SK-N-MC (cell line): ENCODE data around the gene FSCN2.

ENCODE experiments used
- DNase-seq: peaks from one replicate; pipeline ENCODE4 v3.0.0-alpha.2; 2011; ENCODE audit warnings: low read depth, low spot score
- H3K27ac ChIP-seq: fragments of 200-600 bp; sonication (generic); 2 replicates; pipeline ENCODE4 v1.5.1; 2016; ENCODE audit warnings: mixed run types
- H3K36me3 ChIP-seq: fragments of 200-600 bp; sonication (generic); 2 replicates; pipeline ENCODE4 v1.6.1; 2017; ENCODE audit warnings: antibody characterized with exemption, low read length, mixed read lengths; ENCODE audit not compliant: insufficient read depth
- H3K4me3 ChIP-seq: fragments of 200-600 bp; sonication (generic); 2 replicates; pipeline ENCODE4 v1.5.1; 2016
- H3K9ac ChIP-seq: fragments of 200-600 bp; sonication (generic); 2 replicates; pipeline ENCODE4 v1.8.0; 2017; ENCODE audit warnings: mixed run types, mixed read lengths; ENCODE audit not compliant: insufficient read length
- H3K9me3 ChIP-seq: fragments of 200-600 bp; sonication (generic); 2 replicates; pipeline ENCODE4 v1.6.1; 2017; ENCODE audit warnings: low read depth, mild to moderate bottlenecking, antibody characterized with exemption, low read length, moderate library complexity, mixed read lengths
- EZH2 ChIP-seq: fragments of 200-600 bp; sonication (generic); IDR thresholded peaks from one replicate; pipeline ENCODE4 v1.6.1; 2017; ENCODE audit warnings: antibody characterized with exemption
- FOXP2 ChIP-seq: optimal IDR thresholded peaks from 2 replicates; pipeline ENCODE3; 2011; ENCODE audit warnings: mild to moderate bottlenecking, moderate library complexity; ENCODE audit not compliant: insufficient read depth; ENCODE audit errors: extremely low read length, control extremely low read depth
- POLR2AphosphoS5 ChIP-seq: IDR thresholded peaks from 2 replicates; pipeline ENCODE4 v1.6.1; 2012; ENCODE audit warnings: mild to moderate bottlenecking, low read depth, low read length, borderline replicate concordance

The FSCN2 gene

DNA sequence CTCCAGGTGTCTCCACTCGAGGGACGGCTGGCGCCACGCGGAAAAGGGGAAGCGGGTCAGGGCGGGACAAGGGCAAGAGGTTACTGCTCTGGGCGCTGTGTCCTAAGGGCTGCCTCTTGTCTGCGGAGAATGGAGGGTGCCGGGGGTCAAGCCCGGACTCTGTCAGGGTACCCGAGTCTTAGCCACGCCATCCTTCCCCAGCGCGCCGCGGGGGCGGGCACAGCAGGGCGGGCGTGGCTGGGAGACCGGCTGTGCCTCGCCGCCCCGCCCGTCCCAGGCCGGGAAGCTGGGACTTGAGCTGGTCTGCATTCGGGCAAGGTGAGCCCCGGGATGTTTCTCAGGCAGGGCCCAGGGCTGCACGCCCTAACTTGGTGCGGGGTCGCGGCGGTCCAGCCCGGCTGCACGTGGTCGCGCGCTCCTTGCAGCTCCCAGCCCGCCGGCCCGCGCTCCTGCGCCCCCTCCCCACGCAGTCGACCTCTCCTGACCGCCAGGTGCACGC, 9.3 kb upstream of the FSCN2 start:
- H3K36me3 ChIP-seq = no peaks in the 10 kb centered on the region
- DNase-seq = no peak
- H3K9ac ChIP-seq = no peak overlapping the region
- no peaks in the 10 kb centered on the region for H3K9me3 ChIP-seq
- no peak overlapping the region for H3K27ac ChIP-seq
- H3K4me3 ChIP-seq = no peak overlapping the region
- TF ChIP-seq FOXP2 (no peak), POLR2AphosphoS5 (no peak), EZH2 (no peak)

DNA sequence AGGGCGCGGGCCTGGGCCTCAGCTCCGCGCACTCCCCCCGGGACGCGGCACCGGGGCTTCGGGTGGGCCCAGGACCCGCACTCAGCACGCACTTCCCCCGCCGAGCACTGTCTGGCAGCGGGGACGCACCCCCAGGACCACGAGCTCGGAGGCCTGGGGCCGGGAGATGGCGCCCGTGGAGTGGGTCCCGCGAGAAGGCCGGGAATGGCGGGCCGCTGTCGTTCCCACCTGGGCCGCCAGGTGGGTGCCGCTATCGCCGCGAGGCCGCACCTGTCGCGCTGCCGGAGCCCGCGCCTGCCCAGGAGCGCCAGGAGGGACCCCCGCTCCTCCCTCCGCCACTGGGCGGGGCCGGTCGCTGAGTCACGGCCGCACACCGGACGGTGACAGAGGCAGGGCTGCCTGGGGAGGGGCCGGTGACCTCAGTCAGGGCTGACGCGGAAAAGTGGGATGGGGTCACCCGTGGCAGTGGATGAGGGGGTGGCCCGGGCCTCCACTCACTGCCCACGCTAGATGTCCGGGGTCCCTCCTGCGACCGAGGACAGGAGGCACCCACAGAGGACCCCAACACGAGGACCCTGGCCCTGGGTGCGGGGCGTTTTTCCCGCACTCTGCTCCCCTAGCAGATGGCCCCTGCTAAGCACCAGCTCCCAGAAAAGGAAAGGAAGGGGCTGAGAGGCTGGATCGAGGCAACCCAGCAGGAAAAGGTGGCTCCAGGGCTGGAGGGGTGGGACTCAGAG, 8.7 kb upstream of the FSCN2 start:
- H3K27ac ChIP-seq = no peak overlapping the region
- no peaks in the 10 kb centered on the region for H3K9me3 ChIP-seq
- no peaks in the 10 kb centered on the region for H3K36me3 ChIP-seq
- DNase-seq = no peak
- no peak overlapping the region for H3K9ac ChIP-seq
- no peak overlapping the region for H3K4me3 ChIP-seq
- no peak for TF ChIP-seq POLR2AphosphoS5
- no peak for TF ChIP-seq EZH2
- no peak for TF ChIP-seq FOXP2

DNA sequence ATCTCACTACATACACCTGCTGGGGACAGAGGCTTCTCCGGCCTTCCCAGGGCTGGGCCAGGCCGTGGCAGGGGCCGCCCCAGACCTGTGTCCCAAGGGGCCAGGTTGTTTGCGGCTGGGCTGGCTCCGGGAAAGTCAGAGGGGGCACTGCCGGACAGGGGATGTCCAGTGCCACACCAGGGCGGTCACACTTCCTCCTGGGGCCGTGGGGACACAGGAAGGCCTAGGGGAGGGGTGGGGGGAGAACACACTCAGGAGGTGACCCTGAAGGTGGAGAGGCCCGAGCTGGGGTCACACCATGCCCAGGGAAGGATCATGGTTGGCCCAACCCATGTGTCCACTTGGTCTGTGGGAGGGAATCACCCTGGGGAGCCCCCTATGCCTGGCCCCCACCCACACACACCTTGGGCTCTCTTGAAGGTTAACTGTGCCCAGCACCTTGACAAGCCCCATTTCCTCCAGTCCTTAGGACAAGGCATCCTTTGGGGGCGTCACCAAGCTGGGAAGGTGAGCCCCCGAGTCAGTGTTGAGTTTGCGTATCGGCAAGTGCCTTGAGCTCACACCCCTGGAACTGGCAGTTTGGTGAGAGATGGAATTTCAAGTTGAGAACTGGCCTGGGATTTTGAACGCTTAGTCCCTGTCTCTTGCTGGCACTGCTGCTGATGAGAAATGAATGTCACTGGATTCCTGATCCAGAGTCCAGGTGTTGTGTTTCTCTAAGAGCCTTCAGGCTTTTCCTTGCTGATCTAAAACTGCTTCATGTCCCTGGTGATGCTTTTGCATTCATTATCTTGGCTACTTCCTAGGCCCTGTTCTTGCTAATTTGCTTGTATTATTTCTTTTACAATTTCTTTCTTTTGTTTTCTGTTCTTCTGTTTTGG, 7.9 kb upstream of the FSCN2 start:
- Histone ChIP-seq H3K4me3 (no peak overlapping the region), H3K9me3 (no peaks in the 10 kb centered on the region), H3K27ac (0 out of 2 replicates have a peak overlapping the region, but pooled peaks have one; percentile 26), H3K36me3 (no peaks in the 10 kb centered on the region), H3K9ac (no peak overlapping the region)
- DNase-seq = no peak
- no peak for TF ChIP-seq POLR2AphosphoS5
- no peak for TF ChIP-seq EZH2
- no peak for TF ChIP-seq FOXP2

DNA sequence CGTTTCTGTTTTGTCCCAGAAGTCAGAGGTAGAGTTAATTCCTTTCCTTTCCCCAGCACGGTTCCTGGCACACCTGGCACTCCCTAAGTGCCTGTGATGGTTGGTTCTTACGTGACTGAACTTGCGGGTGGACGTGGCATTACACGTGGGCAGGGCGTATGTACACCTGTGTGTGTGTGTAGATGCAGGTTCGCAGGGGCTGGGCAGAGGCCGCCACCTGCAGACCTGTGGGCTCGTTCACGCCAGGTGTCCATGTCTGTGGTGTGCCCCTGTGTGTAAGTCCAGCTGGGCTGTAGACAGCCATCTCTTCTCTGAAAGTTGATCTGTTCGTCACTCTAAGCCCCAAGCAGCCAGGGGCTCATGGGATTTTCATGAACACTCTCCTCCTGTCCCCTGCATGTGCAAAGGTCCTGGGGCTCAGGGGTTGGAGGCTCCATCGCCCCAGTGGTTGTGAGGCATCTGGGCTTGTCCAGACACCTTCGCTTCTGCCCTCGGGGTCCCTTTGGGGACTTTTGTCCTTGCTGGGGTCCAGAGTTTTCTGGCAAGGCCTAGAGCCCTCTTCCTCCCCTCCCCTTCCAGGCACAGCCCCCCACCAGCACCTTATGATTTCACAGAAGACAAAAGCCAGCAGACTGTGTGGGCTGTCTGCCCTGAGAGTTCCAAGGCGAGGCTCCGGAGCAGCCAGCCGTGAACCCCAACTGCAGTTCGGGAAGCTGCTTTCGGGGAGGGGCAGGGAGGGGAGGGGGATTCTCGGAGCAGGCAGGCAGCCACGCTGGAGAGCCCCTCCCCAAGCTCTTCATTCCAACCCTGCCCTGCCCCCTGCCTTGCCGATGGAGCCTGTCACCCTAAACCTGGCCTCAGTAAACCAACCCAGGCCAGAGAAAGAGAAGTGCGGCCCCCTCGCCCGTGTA, 5.4 kb upstream of the FSCN2 start:
- Histone ChIP-seq H3K36me3 (no peaks in the 10 kb centered on the region), H3K9ac (no peak overlapping the region), H3K9me3 (no peaks in the 10 kb centered on the region), H3K27ac (no peak overlapping the region), H3K4me3 (no peak overlapping the region)
- TF ChIP-seq FOXP2 (no peak), POLR2AphosphoS5 (no peak), EZH2 (no peak)
- no peak for DNase-seq

DNA sequence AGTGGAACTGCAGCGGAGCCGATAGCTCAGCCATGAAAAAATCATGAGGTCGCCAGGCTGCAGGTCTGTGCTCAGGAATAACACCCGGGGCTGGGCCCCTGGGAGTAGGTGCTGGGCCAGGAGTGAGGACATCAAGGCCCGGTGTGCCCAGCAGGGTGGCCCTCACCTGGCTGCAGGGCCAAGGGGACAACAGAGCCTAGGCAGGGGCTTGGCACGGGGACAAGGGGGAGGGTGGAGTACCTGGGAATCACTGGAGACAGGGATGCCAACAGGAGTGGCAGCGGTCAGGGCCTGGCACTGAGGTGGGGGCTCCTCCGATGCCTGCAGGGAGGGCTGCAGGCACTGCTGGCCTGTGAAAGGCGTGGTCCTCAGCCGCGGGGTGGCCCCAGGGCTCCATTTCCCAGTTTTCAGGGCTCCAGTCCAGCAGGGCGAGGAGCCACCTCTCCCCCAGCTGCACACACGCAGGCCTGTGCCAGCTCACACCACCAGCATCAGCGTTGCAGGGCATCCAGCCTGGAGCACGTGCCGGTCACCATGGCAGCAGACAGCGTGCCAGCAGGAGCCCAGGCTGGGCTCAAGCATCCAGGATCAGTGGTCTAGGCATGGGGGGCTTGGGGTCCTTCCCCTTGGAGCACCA, 4.7 kb upstream of the FSCN2 start:
- Histone ChIP-seq H3K9me3 (no peaks in the 10 kb centered on the region), H3K4me3 (no peak overlapping the region), H3K27ac (no peak overlapping the region), H3K9ac (no peak overlapping the region), H3K36me3 (no peaks in the 10 kb centered on the region)
- TF ChIP-seq POLR2AphosphoS5 (no peak), FOXP2 (no peak), EZH2 (no peak)
- no peak for DNase-seq

DNA sequence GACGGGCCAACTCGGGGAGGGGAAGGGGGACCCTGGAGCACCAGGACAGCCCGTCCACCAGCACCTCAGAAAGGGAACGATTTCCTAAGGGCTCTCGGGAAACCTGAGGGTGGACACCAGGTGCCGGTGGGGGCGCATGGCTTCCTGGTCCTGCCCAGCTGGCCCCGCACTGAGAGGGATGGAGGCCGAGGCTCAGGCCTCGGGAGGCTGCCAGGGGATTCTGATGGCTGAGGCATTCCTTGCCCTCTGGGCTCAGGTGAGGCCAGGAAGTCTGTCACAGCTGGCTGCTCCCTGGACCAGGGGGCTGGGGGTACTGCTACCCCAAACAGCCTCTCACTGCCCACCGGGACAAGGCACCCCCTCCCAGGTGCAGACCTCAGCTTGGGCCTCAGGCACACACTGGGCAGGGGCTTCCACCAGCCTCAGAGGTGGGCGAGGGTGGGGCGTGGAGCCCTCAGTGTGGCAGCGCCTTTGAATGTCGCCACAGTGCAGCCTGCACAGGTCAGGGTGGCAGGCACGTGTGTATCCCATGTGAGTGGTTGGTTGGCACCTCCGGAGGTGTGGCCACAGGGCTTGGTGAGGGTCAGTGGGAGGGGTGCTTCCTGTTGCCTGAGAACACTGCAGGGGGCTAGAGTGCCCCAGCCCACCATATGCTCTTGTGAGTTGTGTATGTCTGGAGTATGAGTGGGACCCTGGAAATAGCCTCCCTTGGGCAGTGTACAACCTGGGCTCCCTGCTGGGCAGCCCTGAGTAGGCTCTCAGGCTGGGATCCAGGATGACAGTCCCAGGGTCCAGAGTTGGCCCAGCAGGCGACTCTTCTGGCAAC, 3.9 kb upstream of the FSCN2 start:
- Histone ChIP-seq H3K9me3 (no peaks in the 10 kb centered on the region), H3K9ac (no peak overlapping the region)

DNA sequence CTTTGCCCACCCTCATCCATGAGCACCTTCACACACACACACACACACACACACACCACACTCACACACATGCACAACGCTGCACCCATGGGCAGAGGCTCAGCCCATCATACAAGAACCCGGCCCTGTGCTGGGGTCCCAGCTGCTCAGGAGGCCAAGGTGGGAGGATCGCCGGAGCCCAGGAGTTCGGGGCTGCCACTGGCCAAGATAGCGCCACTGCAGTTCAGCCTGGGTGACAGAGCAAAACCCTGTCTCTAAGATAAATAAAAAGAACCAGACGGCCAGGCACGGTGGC, 3.4 kb upstream of the FSCN2 start:
- H3K36me3 ChIP-seq = no peaks in the 10 kb centered on the region
- TF ChIP-seq POLR2AphosphoS5 (no peak), EZH2 (no peak), FOXP2 (no peak)
- no peaks in the 10 kb centered on the region for H3K9me3 ChIP-seq
- H3K27ac ChIP-seq = no peak overlapping the region
- H3K9ac ChIP-seq = no peak overlapping the region
- no peak for DNase-seq
- H3K4me3 ChIP-seq = no peak overlapping the region

More for the DNA sequence above, 3.9 kb upstream of the FSCN2 start:
- H3K36me3 ChIP-seq = no peaks in the 10 kb centered on the region
- no peak for DNase-seq
- no peak overlapping the region for H3K27ac ChIP-seq
- TF ChIP-seq EZH2 (no peak), POLR2AphosphoS5 (no peak), FOXP2 (no peak)
- H3K4me3 ChIP-seq = no peak overlapping the region
